Karpas-422 (cell line): ENCODE data around the gene ASPA. TPM values are rescaled to one million over a fixed set of nuclear protein-coding genes. Genes with fewer than 3 reads are reported as not detected.

Experiments used
- DNase-seq: peaks from one replicate; pipeline ENCODE4 v3.0.0-alpha.2; 2015
- H2AFZ ChIP-seq: fragments of 200-600 bp; sonication (generic); 2 replicates; pipeline ENCODE4 v1.6.1; 2014; ENCODE audit warnings: antibody characterized with exemption, low read length, mixed read lengths
- H3K27ac ChIP-seq: fragments of 200-600 bp; sonication (generic); 2 replicates; pipeline ENCODE4 v1.5.1; 2014; ENCODE audit warnings: mild to moderate bottlenecking, low read length, moderate library complexity
- H3K27me3 ChIP-seq: fragments of 200-600 bp; sonication (generic); 2 replicates; pipeline ENCODE4 v1.6.1; 2014; ENCODE audit warnings: low read length, mixed read lengths
- H3K36me3 ChIP-seq: fragments of 200-600 bp; sonication (generic); 2 replicates; pipeline ENCODE4 v1.6.1; 2014; ENCODE audit warnings: low read length, mixed read lengths; ENCODE audit not compliant: insufficient read depth
- H3K4me1 ChIP-seq: fragments of 200-600 bp; sonication (generic); 2 replicates; pipeline ENCODE4 v1.6.1; 2014; ENCODE audit warnings: mild to moderate bottlenecking, low read length, mixed read lengths
- H3K4me2 ChIP-seq: fragments of 200-600 bp; sonication (generic); 2 replicates; pipeline ENCODE4 v1.6.1; 2014; ENCODE audit warnings: low read length, low read depth, mild to moderate bottlenecking; ENCODE audit not compliant: poor library complexity, severe bottlenecking
- H3K4me3 ChIP-seq: fragments of 200-600 bp; sonication (generic); 2 replicates; pipeline ENCODE4 v1.5.1; 2014; ENCODE audit warnings: mild to moderate bottlenecking, antibody characterized with exemption, low read length, mixed read lengths
- H3K79me2 ChIP-seq: fragments of 200-600 bp; sonication (generic); 2 replicates; pipeline ENCODE4 v1.6.1; 2014; ENCODE audit warnings: mild to moderate bottlenecking, low read length, mixed read lengths
- H3K9ac ChIP-seq: fragments of 200-600 bp; sonication (generic); 2 replicates; pipeline ENCODE4 v1.6.0; 2014; ENCODE audit warnings: low read length
- H3K9me2 ChIP-seq: fragments of 200-600 bp; sonication (generic), shearing (Covaris generic); replicated peaks from 2 replicates; pipeline ENCODE4 v1.6.0; 2014; ENCODE audit warnings: mild to moderate bottlenecking, low read length, moderate library complexity; ENCODE audit not compliant: insufficient read depth
- H3K9me3 ChIP-seq: fragments of 300-700, 200-600 bp; sonication (generic); 2 replicates; pipeline ENCODE4 v1.6.1; 2014; ENCODE audit warnings: low read length, mixed read lengths
- H4K20me1 ChIP-seq: fragments of 200-600 bp; sonication (generic); 2 replicates; pipeline ENCODE4 v1.6.1; 2014; ENCODE audit warnings: mild to moderate bottlenecking, antibody characterized with exemption, low read length, low read depth; ENCODE audit not compliant: insufficient read depth
- total RNA-seq: library from RNA; depleted of rRNA; stranded (reverse); fragments of >200 nt; shearing (Covaris generic); gene quantifications from 2 replicates; pipeline ENCODE4 v1.2.3, GENCODE V29; 2014; ENCODE audit warnings: low replicate concordance

The ASPA gene
- total RNA-seq, 1 experiment from 2014 or later = not detected

DNA sequence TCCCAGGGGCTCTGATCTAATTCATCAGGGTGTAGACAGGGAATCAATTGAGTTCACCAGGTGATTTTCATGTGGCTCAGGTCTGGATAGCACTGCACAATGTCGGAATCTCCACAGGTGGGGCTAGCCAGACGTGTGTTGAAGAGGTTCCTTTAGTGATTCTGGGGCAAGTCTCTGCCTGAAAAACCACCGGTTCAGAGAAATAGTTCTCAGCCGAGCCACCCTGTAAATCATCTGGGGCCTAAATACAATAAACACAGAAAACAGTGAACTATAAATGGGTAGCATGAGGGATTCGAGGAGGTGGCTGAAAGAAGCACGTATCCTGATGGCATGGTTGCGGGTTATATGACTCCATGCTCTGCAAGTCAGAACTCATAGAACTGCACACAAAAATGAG is 21.3 kb downstream of the ASPA start:
- Histone ChIP-seq H2AFZ (no peak overlapping the region), H3K27me3 (0 out of 2 replicates have a peak, but pooled peaks cover 4% of the 10 kb centered on the region), H3K4me3 (no peak overlapping the region), H3K79me2 (no peaks in the 10 kb centered on the region), H3K27ac (no peak overlapping the region), H3K9me3 (no peaks in the 10 kb centered on the region), H3K4me1 (no peaks in the 10 kb centered on the region), H3K4me2 (no peak overlapping the region), H3K9me2 (no peaks in the 10 kb centered on the region), H4K20me1 (no peaks in the 10 kb centered on the region), H3K36me3 (no peaks in the 10 kb centered on the region), H3K9ac (no peak overlapping the region)
- DNase-seq = no peak

DNA sequence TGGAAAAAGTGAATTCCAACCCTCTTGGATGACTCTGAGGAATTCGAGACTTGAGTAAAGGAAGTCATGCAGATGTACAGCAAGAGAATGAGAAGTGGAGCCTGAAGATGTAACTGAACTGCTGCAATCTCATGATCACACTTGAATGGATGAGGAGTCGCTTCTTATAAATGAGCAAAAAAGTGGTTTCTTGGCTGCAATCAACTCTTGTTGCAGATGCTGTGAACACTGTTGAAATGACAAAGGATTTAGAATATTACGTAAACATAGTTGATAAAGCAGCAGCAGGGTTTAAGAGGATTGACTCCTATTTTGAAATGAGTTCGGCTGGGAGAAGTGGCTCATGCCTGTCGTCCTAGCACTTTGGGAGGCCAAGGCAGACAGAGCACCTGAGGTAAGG is 25.5 kb downstream of the ASPA start:
- no peaks in the 10 kb centered on the region for H4K20me1 ChIP-seq
- H2AFZ ChIP-seq = no peak overlapping the region
- H3K9me2 ChIP-seq = no peaks in the 10 kb centered on the region
- H3K4me2 ChIP-seq = no peak overlapping the region
- no peaks in the 10 kb centered on the region for H3K9me3 ChIP-seq
- no peak for DNase-seq
- no peaks in the 10 kb centered on the region for H3K79me2 ChIP-seq
- H3K27me3 ChIP-seq = no peaks in the 10 kb centered on the region
- no peak overlapping the region for H3K9ac ChIP-seq
- H3K4me1 ChIP-seq = no peaks in the 10 kb centered on the region
- H3K36me3 ChIP-seq = no peaks in the 10 kb centered on the region
- H3K4me3 ChIP-seq = no peak overlapping the region
- H3K27ac ChIP-seq = no peak overlapping the region

DNA sequence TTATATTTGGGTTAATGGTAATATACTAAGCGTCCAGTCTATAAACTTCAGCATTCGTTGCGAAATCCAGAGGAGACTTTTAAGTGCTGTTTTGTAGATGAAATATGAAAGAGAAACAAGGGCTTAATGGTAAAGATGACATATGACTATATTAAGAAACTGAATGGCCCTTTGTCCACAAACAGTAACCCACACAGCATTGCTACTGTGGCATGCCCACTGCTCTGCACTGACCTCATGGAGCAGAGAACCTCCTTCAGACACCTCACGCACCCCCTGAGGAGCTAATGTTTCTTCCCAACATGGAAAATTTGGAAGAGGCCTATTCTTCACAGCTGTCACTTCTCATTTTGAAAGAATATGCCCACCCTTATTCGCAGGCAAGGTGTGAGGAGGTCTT is 26.7 kb downstream of the ASPA start:
- Histone ChIP-seq H3K4me1 (no peaks in the 10 kb centered on the region), H3K4me2 (no peak overlapping the region), H3K27me3 (no peaks in the 10 kb centered on the region), H4K20me1 (no peaks in the 10 kb centered on the region), H3K27ac (no peak overlapping the region), H3K9me2 (no peaks in the 10 kb centered on the region), H3K36me3 (no peaks in the 10 kb centered on the region), H3K79me2 (no peaks in the 10 kb centered on the region), H2AFZ (no peak overlapping the region), H3K9ac (no peak overlapping the region), H3K4me3 (no peak overlapping the region), H3K9me3 (no peaks in the 10 kb centered on the region)
- DNase-seq = no peak

- no peak for DNase-seq
- H2AFZ ChIP-seq = no peak overlapping the region
- H3K4me2 ChIP-seq = no peak overlapping the region
- no peak overlapping the region for H3K4me3 ChIP-seq
- no peaks in the 10 kb centered on the region for H3K9me3 ChIP-seq
- H4K20me1 ChIP-seq = no peaks in the 10 kb centered on the region
- no peak overlapping the region for H3K27ac ChIP-seq
- no peaks in the 10 kb centered on the region for H3K79me2 ChIP-seq
- H3K9me2 ChIP-seq = no peaks in the 10 kb centered on the region
- H3K4me1 ChIP-seq = no peaks in the 10 kb centered on the region
- no peaks in the 10 kb centered on the region for H3K36me3 ChIP-seq
- no peak overlapping the region for H3K9ac ChIP-seq
- no peaks in the 10 kb centered on the region for H3K27me3 ChIP-seq
Observed at GRCh38 chr17:3503285-3503684, 27.5 kb downstream of the ASPA start.

GRCh38 chr17:3505008-3505407 is 29.2 kb downstream of the ASPA start:
- Histone ChIP-seq H3K9me2 (no peaks in the 10 kb centered on the region), H3K27me3 (no peaks in the 10 kb centered on the region), H3K4me2 (no peak overlapping the region), H3K4me3 (no peak overlapping the region), H3K79me2 (no peaks in the 10 kb centered on the region), H3K4me1 (no peaks in the 10 kb centered on the region), H3K9ac (no peak overlapping the region), H4K20me1 (no peaks in the 10 kb centered on the region), H3K9me3 (no peaks in the 10 kb centered on the region), H2AFZ (no peak overlapping the region), H3K27ac (no peak overlapping the region), H3K36me3 (no peaks in the 10 kb centered on the region)
- DNase-seq = no peak

GRCh38 chr17:3506054-3506453 is 30.3 kb downstream of the ASPA start:
- H2AFZ ChIP-seq = no peak overlapping the region
- H3K9me3 ChIP-seq = no peaks in the 10 kb centered on the region
- H3K4me2 ChIP-seq = no peak overlapping the region
- H4K20me1 ChIP-seq = no peaks in the 10 kb centered on the region
- H3K36me3 ChIP-seq = no peaks in the 10 kb centered on the region
- no peak overlapping the region for H3K4me3 ChIP-seq
- no peaks in the 10 kb centered on the region for H3K9me2 ChIP-seq
- no peak for DNase-seq
- H3K27me3 ChIP-seq = no peaks in the 10 kb centered on the region
- H3K9ac ChIP-seq = no peak overlapping the region
- no peaks in the 10 kb centered on the region for H3K79me2 ChIP-seq
- no peak overlapping the region for H3K27ac ChIP-seq
- H3K4me1 ChIP-seq = no peaks in the 10 kb centered on the region

- H4K20me1 ChIP-seq = no peaks in the 10 kb centered on the region
- no peak overlapping the region for H3K4me3 ChIP-seq
- H3K9me3 ChIP-seq = no peaks in the 10 kb centered on the region
- no peak overlapping the region for H3K9ac ChIP-seq
- H3K9me2 ChIP-seq = no peaks in the 10 kb centered on the region
- DNase-seq = no peak
- no peaks in the 10 kb centered on the region for H3K27me3 ChIP-seq
- no peak overlapping the region for H3K27ac ChIP-seq
- no peak overlapping the region for H3K4me2 ChIP-seq
- no peaks in the 10 kb centered on the region for H3K79me2 ChIP-seq
- H3K36me3 ChIP-seq = no peaks in the 10 kb centered on the region
- no peak overlapping the region for H2AFZ ChIP-seq
- H3K4me1 ChIP-seq = no peaks in the 10 kb centered on the region
Observed at GRCh38 chr17:3507071-3507470, 31.3 kb downstream of the ASPA start.

DNA sequence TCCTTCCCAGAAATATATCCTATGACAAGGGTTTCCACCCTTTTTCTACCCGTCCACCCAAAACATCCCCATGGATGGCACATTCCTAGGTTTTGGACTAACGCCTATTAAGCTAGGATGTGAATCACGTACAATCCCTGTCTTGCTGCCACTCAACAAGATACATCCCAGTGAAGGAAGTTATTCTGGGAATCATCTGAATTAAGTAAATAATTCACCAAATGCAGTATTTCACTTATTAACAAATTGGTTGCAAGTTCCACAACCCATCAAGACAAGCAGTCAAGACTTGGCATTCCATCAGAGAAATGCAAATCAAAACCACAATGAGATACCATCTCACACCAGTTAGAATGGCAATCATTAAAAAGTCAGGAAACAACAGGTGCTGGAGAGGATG is 32.1 kb downstream of the ASPA start:
- H3K4me3 ChIP-seq = no peak overlapping the region
- H3K79me2 ChIP-seq = no peaks in the 10 kb centered on the region
- no peaks in the 10 kb centered on the region for H3K4me1 ChIP-seq
- no peaks in the 10 kb centered on the region for H4K20me1 ChIP-seq
- H3K9ac ChIP-seq = no peak overlapping the region
- no peaks in the 10 kb centered on the region for H3K27me3 ChIP-seq
- no peak overlapping the region for H3K27ac ChIP-seq
- no peak overlapping the region for H3K4me2 ChIP-seq
- no peaks in the 10 kb centered on the region for H3K36me3 ChIP-seq
- DNase-seq = no peak
- H3K9me2 ChIP-seq = no peaks in the 10 kb centered on the region
- no peaks in the 10 kb centered on the region for H3K9me3 ChIP-seq
- no peak overlapping the region for H2AFZ ChIP-seq

GRCh38 chr17:3510090-3510489 is 34.3 kb downstream of the ASPA start:
- Histone ChIP-seq H3K4me2 (no peak overlapping the region), H4K20me1 (no peaks in the 10 kb centered on the region), H3K36me3 (no peaks in the 10 kb centered on the region), H3K9ac (no peak overlapping the region), H3K4me1 (no peaks in the 10 kb centered on the region), H2AFZ (no peak overlapping the region), H3K4me3 (no peak overlapping the region), H3K79me2 (no peaks in the 10 kb centered on the region), H3K27ac (no peak overlapping the region), H3K9me2 (no peaks in the 10 kb centered on the region), H3K9me3 (no peaks in the 10 kb centered on the region), H3K27me3 (no peaks in the 10 kb centered on the region)
- no peak for DNase-seq
